Endothelial cell of umbilical vein (primary cell): ENCODE data around the gene STX8. TPM values are rescaled to one million over a fixed set of nuclear protein-coding genes. Genes with fewer than 3 reads are reported as not detected.

ENCODE experiments used
- BruUV-seq: library from RNA; stranded (reverse); fragments of 400-500 nt; replicated peaks from 2 replicates; lab custom pipeline; 2021; lab: Mats Ljungman, UMichigan
- CTCF ChIA-PET: fragments of 300-600, 350-600 bp; sonication (Branson Sonifier 250); formaldehyde crosslinking; loops from one replicate; lab custom pipeline; 2021; ENCODE audit warnings: antibody characterized with exemption, inconsistent platforms; lab: Charles Lee
- POLR2A ChIA-PET: fragments of 300-600, 350-600 bp; sonication (Branson Sonifier 250); formaldehyde crosslinking; loops from one replicate; lab custom pipeline; 2021; ENCODE audit warnings: antibody characterized with exemption, inconsistent platforms; lab: Charles Lee
- DNase-seq: peaks from one replicate; pipeline ENCODE4 v3.0.0-alpha.2; 2011; ENCODE audit warnings: low read depth, low spot score
- FAIRE-seq: peaks from 2 replicates; lab custom pipeline; 2011; peaks lifted over from hg19 to GRCh38; lab: Jason Lieb, UNC
- H2AFZ ChIP-seq: 2 replicates; pipeline ENCODE4 v1.6.0; 2012; ENCODE audit warnings: low read depth, low read length, control low read depth, inconsistent platforms
- H3K27ac ChIP-seq: 2 replicates; pipeline ENCODE4 v1.5.1; 2011; ENCODE audit warnings: low read depth, mild to moderate bottlenecking, control low read depth, low read length, moderate library complexity; ENCODE audit not compliant: insufficient read depth
- H3K27me3 ChIP-seq, 2 experiments: 2 replicates each; pipeline versions ENCODE4 v1.6.0 to v1.6.1; 2011; ENCODE audit warnings: low read length in 2 of 2, mixed read lengths in 1 of 2; ENCODE audit not compliant: control insufficient read depth in 2 of 2, insufficient read depth in 2 of 2
- H3K36me3 ChIP-seq, 2 experiments: 2 replicates in 1 of 2; 3 replicates in 1 of 2; pipeline ENCODE4 v1.5.1; 2011; ENCODE audit warnings: low read length in 2 of 2, mild to moderate bottlenecking in 1 of 2, moderate library complexity in 1 of 2; ENCODE audit not compliant: control insufficient read depth in 2 of 2, insufficient read depth in 2 of 2; ENCODE audit errors: extremely low read depth in 1 of 2
- H3K4me1 ChIP-seq: 3 replicates; pipeline ENCODE4 v1.5.1; 2011; ENCODE audit warnings: mild to moderate bottlenecking, low read length; ENCODE audit not compliant: control insufficient read depth, insufficient read depth; ENCODE audit errors: extremely low read depth
- H3K4me2 ChIP-seq: 2 replicates; pipeline ENCODE4 v1.6.1; 2011; ENCODE audit warnings: low read length, control low read depth, mixed read lengths; ENCODE audit not compliant: insufficient read depth
- H3K4me3 ChIP-seq, 3 experiments: fragments of 200-600 bp in 1 of 3; sonication (generic), shearing (Covaris generic) in 1 of 3; replicated peaks in 1 of 3; 2 replicates each; pipeline ENCODE4 v1.5.1; 2011 to 2016; ENCODE audit warnings: control low read depth in 3 of 3, low read length in 3 of 3, mild to moderate bottlenecking in 2 of 3, inconsistent platforms in 1 of 3, low read depth in 1 of 3, moderate library complexity in 1 of 3; ENCODE audit not compliant: insufficient read depth in 1 of 3
- H3K79me2 ChIP-seq: 2 replicates; pipeline ENCODE4 v1.6.0; 2012; ENCODE audit warnings: low read length, inconsistent platforms; ENCODE audit not compliant: control insufficient read depth, insufficient read depth
- H3K9ac ChIP-seq: replicated peaks from 2 replicates; pipeline ENCODE3; 2011; ENCODE audit warnings: low read length, control low read depth; ENCODE audit not compliant: insufficient read depth; ENCODE audit errors: extremely low read depth
- H3K9me1 ChIP-seq: replicated peaks from 3 replicates; pipeline ENCODE4 v1.6.0; 2011; ENCODE audit warnings: mild to moderate bottlenecking, low read length; ENCODE audit not compliant: control insufficient read depth, insufficient read depth; ENCODE audit errors: extremely low read depth
- H3K9me3 ChIP-seq: replicated peaks from 2 replicates; pipeline ENCODE4 v1.5.1; 2012; ENCODE audit warnings: low read length, inconsistent platforms; ENCODE audit not compliant: control insufficient read depth, insufficient read depth
- H4K20me1 ChIP-seq: replicated peaks from 2 replicates; pipeline ENCODE3; 2011; ENCODE audit warnings: mild to moderate bottlenecking, low read length; ENCODE audit not compliant: control insufficient read depth, insufficient read depth; ENCODE audit errors: extremely low read depth
- EZH2 ChIP-seq: IDR thresholded peaks from 2 replicates; pipeline ENCODE4 v1.6.1; 2012; ENCODE audit warnings: borderline replicate concordance, low read depth, mild to moderate bottlenecking, moderate library complexity, low read length, inconsistent platforms; ENCODE audit not compliant: severe bottlenecking
- FOS ChIP-seq: IDR thresholded peaks from 2 replicates; pipeline ENCODE4 v1.6.1; 2011; ENCODE audit warnings: mild to moderate bottlenecking, low read length, moderate library complexity, borderline replicate concordance; ENCODE audit not compliant: insufficient read depth
- GATA2 ChIP-seq: IDR thresholded peaks from 2 replicates; pipeline ENCODE4 v1.7.0; 2011; ENCODE audit warnings: low read depth, mild to moderate bottlenecking, moderate library complexity, mixed read lengths, low read length; ENCODE audit not compliant: insufficient read length, insufficient read depth
- JUN ChIP-seq: IDR thresholded peaks from 2 replicates; pipeline ENCODE4 v1.6.1; 2011; ENCODE audit warnings: borderline replicate concordance, low read depth; ENCODE audit not compliant: insufficient read length, insufficient read depth
- MYC ChIP-seq: IDR thresholded peaks from one replicate; pipeline ENCODE4 v1.6.1; 2011; ENCODE audit warnings: mild to moderate bottlenecking, low read depth, low read length
- POLR2A ChIP-seq: IDR thresholded peaks from 2 replicates; pipeline ENCODE4 v1.6.1; 2012; ENCODE audit warnings: low read depth, mild to moderate bottlenecking, control low read depth, low read length
- POLR2AphosphoS5 ChIP-seq: IDR thresholded peaks from 2 replicates; pipeline ENCODE4 v1.6.1; 2012; ENCODE audit warnings: low read depth, mild to moderate bottlenecking, control low read depth, low read length, moderate library complexity; ENCODE audit not compliant: insufficient read depth
- dilution Hi-C: fragments of 300-500 bp; cut with MboI; formaldehyde crosslinking; loops from one replicate; pipeline ENCODE4 v1.15.0; 2019; ENCODE audit warnings: low sequenced_read_pairs; ENCODE audit not compliant: extremely low pct_ligation_motif_present
- intact Hi-C: fragments of 100-400 bp; cut with micrococcal nuclease; formaldehyde crosslinking; loops from one replicate; pipeline ENCODE4 v1.10.0; 2022
- polyA plus RNA-seq, 4 experiments: library from polyadenylated mRNA; depleted of rRNA in 3 of 4; stranded (reverse) in 3 of 4; unstranded in 1 of 4; fragments of >200 nt; gene quantifications; 2 replicates each; pipeline versions ENCODE4 v1.2.1 to v1.2.3, GENCODE V29; 2011 to 2012; ENCODE audit warnings: missing spikeins in 1 of 4
- total RNA-seq: library from RNA; stranded (reverse); gene quantifications from 2 replicates; pipeline ENCODE4 v1.2.3, GENCODE V29; 2021
- TF ChIP-seq, protein P1 (sequence below): IDR thresholded peaks from 2 replicates; pipeline ENCODE4 v1.6.1; 2011; ENCODE audit not compliant: insufficient read depth, insufficient read length
- TF ChIP-seq, protein P2 (sequence below), 2 donors: IDR thresholded peaks; 1 replicate in 1 of 2; 2 replicates in 1 of 2; pipeline ENCODE4 v1.5.1; 2011; ENCODE audit warnings: low read length in 2 of 2, mild to moderate bottlenecking in 2 of 2, moderate library complexity in 2 of 2, control low read depth in 1 of 2, inconsistent platforms in 1 of 2, low read depth in 1 of 2; ENCODE audit not compliant: insufficient read depth in 1 of 2; ENCODE audit errors: extremely low read depth in 1 of 2

STX8 gene
- total and polyA plus RNA-seq, 2 donors (not counting 3 experiments of a cell fraction or from before 2014, with no cell fraction given): 25.9 to 67.3 TPM

DNA sequence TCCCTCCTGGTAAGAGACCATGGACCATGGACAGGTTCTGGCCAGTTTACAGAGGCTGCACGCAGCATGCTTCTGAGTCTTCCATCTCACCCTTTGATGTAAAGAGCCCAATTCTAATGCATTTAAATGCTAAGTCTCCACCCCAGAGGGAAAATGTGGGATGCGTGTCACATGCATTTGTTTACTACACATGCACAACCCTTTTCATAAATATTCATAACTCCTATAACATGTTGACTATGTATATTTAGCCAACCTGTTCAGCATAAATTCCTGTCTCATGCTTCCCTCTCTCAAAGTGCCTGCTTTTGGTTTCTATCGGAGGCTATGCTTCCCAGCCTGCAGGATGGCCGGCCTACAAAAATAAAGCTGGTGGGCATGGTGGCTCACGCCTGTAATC lies 260.3 kb downstream of the STX8 start:
- H3K27me3 ChIP-seq: no peaks in the 10 kb centered on the region
- TF ChIP-seq POLR2AphosphoS5 (no peak), MYC (no peak), FOS (no peak), JUN (no peak), POLR2A (no peak), EZH2 (no peak), GATA2 (no peak)
- TF ChIP-seq, protein P1, sequence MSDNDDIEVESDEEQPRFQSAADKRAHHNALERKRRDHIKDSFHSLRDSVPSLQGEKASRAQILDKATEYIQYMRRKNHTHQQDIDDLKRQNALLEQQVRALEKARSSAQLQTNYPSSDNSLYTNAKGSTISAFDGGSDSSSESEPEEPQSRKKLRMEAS: no peak
- TF ChIP-seq, protein P2, sequence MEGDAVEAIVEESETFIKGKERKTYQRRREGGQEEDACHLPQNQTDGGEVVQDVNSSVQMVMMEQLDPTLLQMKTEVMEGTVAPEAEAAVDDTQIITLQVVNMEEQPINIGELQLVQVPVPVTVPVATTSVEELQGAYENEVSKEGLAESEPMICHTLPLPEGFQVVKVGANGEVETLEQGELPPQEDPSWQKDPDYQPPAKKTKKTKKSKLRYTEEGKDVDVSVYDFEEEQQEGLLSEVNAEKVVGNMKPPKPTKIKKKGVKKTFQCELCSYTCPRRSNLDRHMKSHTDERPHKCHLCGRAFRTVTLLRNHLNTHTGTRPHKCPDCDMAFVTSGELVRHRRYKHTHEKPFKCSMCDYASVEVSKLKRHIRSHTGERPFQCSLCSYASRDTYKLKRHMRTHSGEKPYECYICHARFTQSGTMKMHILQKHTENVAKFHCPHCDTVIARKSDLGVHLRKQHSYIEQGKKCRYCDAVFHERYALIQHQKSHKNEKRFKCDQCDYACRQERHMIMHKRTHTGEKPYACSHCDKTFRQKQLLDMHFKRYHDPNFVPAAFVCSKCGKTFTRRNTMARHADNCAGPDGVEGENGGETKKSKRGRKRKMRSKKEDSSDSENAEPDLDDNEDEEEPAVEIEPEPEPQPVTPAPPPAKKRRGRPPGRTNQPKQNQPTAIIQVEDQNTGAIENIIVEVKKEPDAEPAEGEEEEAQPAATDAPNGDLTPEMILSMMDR (IDR thresholded peaks at IDR 0.05; ENCODE audit: extremely low read depth in 1 of 2, insufficient read depth in 1 of 2, low read depth in 1 of 2, low read length in 2 of 2): no peak
- H3K9ac ChIP-seq: no peak overlapping the region
- H3K27ac ChIP-seq: no peak overlapping the region
- intact Hi-C loops (no loop called here), dilution Hi-C loops (no loop called here)
- no peak overlapping the region for H3K4me3 ChIP-seq
- FAIRE-seq (no peak), DNase-seq (no peak)
- no peaks in the 10 kb centered on the region for H3K36me3 ChIP-seq
- no peak overlapping the region for H2AFZ ChIP-seq
- H3K9me1 ChIP-seq: no peaks in the 10 kb centered on the region
- H3K9me3 ChIP-seq: no peaks in the 10 kb centered on the region
- no peaks in the 10 kb centered on the region for H4K20me1 ChIP-seq
- no TSS peak for BruUV-seq
- no peaks in the 10 kb centered on the region for H3K79me2 ChIP-seq
- ChIA-PET CTCF (no interaction called here), POLR2A (no interaction called here)
- no peaks in the 10 kb centered on the region for H3K4me1 ChIP-seq
- no peak overlapping the region for H3K4me2 ChIP-seq
